RWPE2 (cell line): ENCODE results near the gene SFSWAP.

Source experiments
- ATAC-seq: fragments of 200-7000 bp; cut with Tn5 transposase; 3 replicates; pipeline ENCODE4 v1.9.1; 2021; ENCODE audit warnings: low read depth
- DNase-seq: peaks from one replicate; pipeline ENCODE4 v3.0.0-alpha.2; 2020; ENCODE audit warnings: low spot score
- H3K27ac ChIP-seq: fragments of 450-650 bp; 2 replicates; pipeline ENCODE4 v1.5.1; 2017; ENCODE audit warnings: mild to moderate bottlenecking; ENCODE audit not compliant: poor library complexity, severe bottlenecking
- H3K27me3 ChIP-seq: fragments of 250-450 bp; sonication (Bioruptor Pico); 2 replicates; pipeline ENCODE4 v1.5.1; 2021; ENCODE audit warnings: mild to moderate bottlenecking, moderate library complexity; ENCODE audit not compliant: insufficient read depth, poor library complexity, severe bottlenecking
- H3K36me3 ChIP-seq: fragments of 250-450 bp; sonication (Bioruptor Pico); 2 replicates; pipeline ENCODE4 v1.5.1; 2020; ENCODE audit warnings: low read depth, mild to moderate bottlenecking, moderate library complexity
- H3K4me1 ChIP-seq: fragments of 250-450 bp; sonication (Bioruptor Pico); 2 replicates; pipeline ENCODE4 v1.5.1; 2021; ENCODE audit warnings: mild to moderate bottlenecking, moderate library complexity; ENCODE audit not compliant: insufficient read depth, poor library complexity, severe bottlenecking
- H3K4me3 ChIP-seq: fragments of 250-450 bp; sonication (Bioruptor Pico); 2 replicates; pipeline ENCODE4 v1.5.1; 2021; ENCODE audit warnings: mild to moderate bottlenecking, moderate library complexity; ENCODE audit not compliant: severe bottlenecking
- H3K9me3 ChIP-seq: fragments of 250-450 bp; sonication (Bioruptor Pico); 2 replicates; pipeline ENCODE4 v1.5.1; 2021; ENCODE audit warnings: mild to moderate bottlenecking, moderate library complexity; ENCODE audit not compliant: severe bottlenecking
- TF ChIP-seq, protein P1 (sequence below): fragments of 450-650 bp; IDR thresholded peaks from one replicate; pipeline ENCODE4 v1.5.1; 2017; ENCODE audit warnings: mild to moderate bottlenecking, moderate library complexity; ENCODE audit not compliant: poor library complexity, severe bottlenecking

The SFSWAP gene

GRCh38 chr12:131794061-131794460, 83.2 kb downstream of the SFSWAP start:
- H3K27ac ChIP-seq: no peak overlapping the region
- DNase-seq (no peak), ATAC-seq (no peak)
- no peaks in the 10 kb centered on the region for H3K9me3 ChIP-seq
- TF ChIP-seq, protein P1, sequence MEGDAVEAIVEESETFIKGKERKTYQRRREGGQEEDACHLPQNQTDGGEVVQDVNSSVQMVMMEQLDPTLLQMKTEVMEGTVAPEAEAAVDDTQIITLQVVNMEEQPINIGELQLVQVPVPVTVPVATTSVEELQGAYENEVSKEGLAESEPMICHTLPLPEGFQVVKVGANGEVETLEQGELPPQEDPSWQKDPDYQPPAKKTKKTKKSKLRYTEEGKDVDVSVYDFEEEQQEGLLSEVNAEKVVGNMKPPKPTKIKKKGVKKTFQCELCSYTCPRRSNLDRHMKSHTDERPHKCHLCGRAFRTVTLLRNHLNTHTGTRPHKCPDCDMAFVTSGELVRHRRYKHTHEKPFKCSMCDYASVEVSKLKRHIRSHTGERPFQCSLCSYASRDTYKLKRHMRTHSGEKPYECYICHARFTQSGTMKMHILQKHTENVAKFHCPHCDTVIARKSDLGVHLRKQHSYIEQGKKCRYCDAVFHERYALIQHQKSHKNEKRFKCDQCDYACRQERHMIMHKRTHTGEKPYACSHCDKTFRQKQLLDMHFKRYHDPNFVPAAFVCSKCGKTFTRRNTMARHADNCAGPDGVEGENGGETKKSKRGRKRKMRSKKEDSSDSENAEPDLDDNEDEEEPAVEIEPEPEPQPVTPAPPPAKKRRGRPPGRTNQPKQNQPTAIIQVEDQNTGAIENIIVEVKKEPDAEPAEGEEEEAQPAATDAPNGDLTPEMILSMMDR: no peak
- no peak overlapping the region for H3K4me3 ChIP-seq
- peaks cover 49% of the 10 kb centered on the region for H3K36me3 ChIP-seq
- no peaks in the 10 kb centered on the region for H3K4me1 ChIP-seq
- H3K27me3 ChIP-seq: no peaks in the 10 kb centered on the region

GRCh38 chr12:131794573-131794972, 83.7 kb downstream of the SFSWAP start:
- H3K27ac ChIP-seq: no peak overlapping the region
- H3K27me3 ChIP-seq: no peaks in the 10 kb centered on the region
- H3K36me3 ChIP-seq: peaks cover 47% of the 10 kb centered on the region
- ATAC-seq (no peak), DNase-seq (no peak)
- H3K4me1 ChIP-seq: no peaks in the 10 kb centered on the region
- TF ChIP-seq, protein P1: no peak
- H3K4me3 ChIP-seq: no peak overlapping the region
- no peaks in the 10 kb centered on the region for H3K9me3 ChIP-seq

DNA sequence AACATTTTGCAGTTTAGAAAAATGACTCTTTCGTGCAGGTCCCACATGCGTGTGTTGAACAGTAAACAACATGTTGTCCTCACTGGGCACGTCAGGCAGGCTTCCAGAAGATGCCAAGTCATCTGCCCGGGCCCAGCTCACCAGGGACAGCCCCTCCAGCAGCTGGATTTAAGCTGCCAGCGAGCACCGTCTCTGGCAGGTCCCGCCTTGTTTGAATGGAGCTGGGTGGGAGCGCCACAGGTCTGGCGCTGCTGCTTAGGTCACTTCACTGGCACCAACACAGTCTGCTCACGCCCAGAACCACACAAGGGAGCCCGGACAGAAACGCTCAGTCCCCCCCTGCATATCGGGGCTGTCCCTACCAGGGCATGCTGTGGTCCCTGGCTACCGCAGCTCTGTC, 84.2 kb downstream of the SFSWAP start:
- no peaks in the 10 kb centered on the region for H3K27me3 ChIP-seq
- no peak for ATAC-seq
- no peak overlapping the region for H3K27ac ChIP-seq
- H3K9me3 ChIP-seq: no peaks in the 10 kb centered on the region
- H3K36me3 ChIP-seq: peaks cover 42% of the 10 kb centered on the region
- no peak for DNase-seq
- no peak overlapping the region for H3K4me3 ChIP-seq
- no peaks in the 10 kb centered on the region for H3K4me1 ChIP-seq
- TF ChIP-seq, protein P1: no peak

DNA sequence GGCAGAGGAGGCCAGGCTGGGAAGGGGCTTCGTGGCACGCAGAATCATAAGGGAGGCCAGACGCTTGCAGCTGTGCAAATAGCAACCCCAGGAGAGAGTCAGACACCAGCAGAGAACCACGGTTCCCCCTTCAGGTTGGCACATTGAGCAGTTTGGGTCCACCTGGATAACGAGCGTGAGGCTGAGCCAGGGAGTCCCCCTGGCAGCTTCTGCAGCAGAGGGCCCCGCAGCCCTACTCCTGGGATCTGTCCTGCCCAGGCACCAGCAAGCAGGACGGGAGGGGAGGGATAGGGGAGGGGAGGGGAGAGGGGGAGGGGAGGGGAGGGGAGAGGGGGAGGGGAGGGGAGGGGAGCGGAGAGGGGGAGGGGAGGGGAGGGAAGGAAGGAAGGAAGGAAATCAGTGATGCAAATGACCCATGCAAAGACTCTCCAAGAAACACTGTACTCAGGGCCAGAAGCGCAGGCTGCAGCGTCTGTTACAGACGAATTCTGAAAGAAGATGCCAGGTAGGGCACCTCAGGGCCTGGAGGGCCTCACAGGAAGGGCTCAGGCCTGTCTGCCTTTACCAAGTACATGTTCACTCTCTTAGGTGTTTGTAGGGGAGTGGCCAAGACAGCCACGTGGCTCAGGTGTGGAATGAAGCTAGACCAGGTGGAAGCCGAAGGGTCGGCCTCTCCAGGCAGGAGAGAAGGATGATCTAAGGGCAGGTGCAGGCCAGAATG, 85.0 kb downstream of the SFSWAP start:
- no peaks in the 10 kb centered on the region for H3K27me3 ChIP-seq
- no peak overlapping the region for H3K27ac ChIP-seq
- H3K4me3 ChIP-seq: no peak overlapping the region
- peak; percentile 43; the same call in 1 of the 3 replicates for ATAC-seq
- no peaks in the 10 kb centered on the region for H3K4me1 ChIP-seq
- TF ChIP-seq, protein P1: no peak
- no peak for DNase-seq
- peaks cover 34% of the 10 kb centered on the region for H3K36me3 ChIP-seq
- no peaks in the 10 kb centered on the region for H3K9me3 ChIP-seq

DNA sequence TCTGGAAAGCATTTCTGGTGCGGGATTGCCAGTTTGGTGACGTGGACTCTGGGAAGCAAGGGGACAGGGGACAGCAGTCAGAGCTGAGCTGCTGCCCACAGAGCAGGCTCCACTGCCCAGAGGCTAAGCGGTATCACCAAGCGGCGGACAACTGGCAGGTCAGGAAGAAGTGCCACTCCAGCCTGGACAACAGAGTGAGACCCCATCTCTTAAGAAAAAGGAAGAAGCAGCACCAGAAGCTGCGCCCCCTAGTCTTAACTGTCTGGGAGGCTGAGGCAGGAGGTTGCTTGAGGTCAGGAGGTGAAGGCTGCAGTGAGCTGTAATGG, 85.5 kb downstream of the SFSWAP start:
- peaks cover 29% of the 10 kb centered on the region for H3K36me3 ChIP-seq
- ATAC-seq (no peak), DNase-seq (no peak)
- H3K4me1 ChIP-seq: no peaks in the 10 kb centered on the region
- H3K9me3 ChIP-seq: no peaks in the 10 kb centered on the region
- H3K27me3 ChIP-seq: no peaks in the 10 kb centered on the region
- H3K27ac ChIP-seq: no peak overlapping the region
- no peak overlapping the region for H3K4me3 ChIP-seq
- TF ChIP-seq, protein P1: no peak
